C4-2B (cell line): ENCODE measurements around the gene RBPMS2.

ENCODE experiments used
- CTCF ChIP-seq: fragments of 450-650 bp; conservative IDR thresholded peaks from 2 replicates; pipeline ENCODE4 v1.5.1; 2017; ENCODE audit warnings: mild to moderate bottlenecking
- ZFX ChIP-seq: fragments of 450-650 bp; IDR thresholded peaks from 2 replicates; pipeline ENCODE4 v1.6.1; 2017

GRCh38 chr15:64749167-64749566 lies 26.2 kb downstream of the RBPMS2 start:
- no peak for TF ChIP-seq CTCF
- no peak for TF ChIP-seq ZFX
